HepG2 (cell line): ENCODE measurements around the gene CHST12. TPM values are rescaled to one million over a fixed set of nuclear protein-coding genes. Genes with fewer than 3 reads are reported as not detected.

ENCODE experiments used
- HNRNPUL1 ChIP-seq: fragments of 200-400 bp; formaldehyde crosslinking; IDR thresholded peaks from 2 replicates; pipeline ENCODE4 v1.6.1; 2017; ENCODE audit warnings: low read depth, mild to moderate bottlenecking, low read length, moderate library complexity
- KLF16 ChIP-seq, 2 experiments: sonication (generic) in 1 of 2; formaldehyde crosslinking in 1 of 2; IDR thresholded peaks; 2 replicates each; pipeline versions ENCODE4 v1.6.1 to v1.8.0; 2016 to 2023; ENCODE audit warnings: missing genetic modification reagents in 2 of 2, missing compliant biosample characterization in 1 of 2
- NCOR1 ChIP-seq: fragments of 200-600 bp; sonication (generic); IDR thresholded peaks from 2 replicates; pipeline ENCODE4 v1.7.0; 2017; ENCODE audit warnings: antibody characterized with exemption, low read length, borderline replicate concordance
- PHB2 ChIP-seq: fragments of 450-650 bp; IDR thresholded peaks from 2 replicates; pipeline ENCODE4 v1.6.1; 2018; ENCODE audit not compliant: partially characterized antibody
- ZNF44 ChIP-seq: sonication (generic); formaldehyde crosslinking; IDR thresholded peaks from 2 replicates; pipeline ENCODE4 v1.5.1; 2020; ENCODE audit warnings: mild to moderate bottlenecking, missing genetic modification reagents
- ZNF496 ChIP-seq: sonication (generic); formaldehyde crosslinking; IDR thresholded peaks from 2 replicates; pipeline ENCODE4 v1.8.1; 2023; ENCODE audit warnings: mild to moderate bottlenecking, moderate library complexity, missing genetic modification reagents; ENCODE audit not compliant: insufficient replicate concordance
- ZNF747 ChIP-seq: sonication (generic); formaldehyde crosslinking; IDR thresholded peaks from 2 replicates; pipeline ENCODE4 v1.8.1; 2023; ENCODE audit warnings: missing genetic modification reagents, mild to moderate bottlenecking, borderline replicate concordance
- ZNF770 ChIP-seq: sonication (generic); formaldehyde crosslinking; IDR thresholded peaks from 2 replicates; pipeline ENCODE4 v1.5.0; 2020; ENCODE audit warnings: mild to moderate bottlenecking, missing genetic modification reagents
- polyA plus RNA-seq, 8 experiments: library from polyadenylated mRNA; depleted of rRNA in 3 of 8; stranded (reverse) in 7 of 8; unstranded in 1 of 8; fragments of >200 nt; fragmentation: Illumina TruSeq in 4 of 8; extraction: Trizol in 4 of 8; gene quantifications; 2 replicates each; pipeline versions ENCODE4 v1.2.1 to v1.2.3, GENCODE V29; 2011 to 2016; ENCODE audit warnings: low read depth in 4 of 8, missing spikeins in 1 of 8, mixed read lengths in 1 of 8; ENCODE audit not compliant: insufficient read depth in 1 of 8
- total RNA-seq, 5 experiments: library from RNA; depleted of rRNA; stranded (reverse); fragments of >200 nt; fragmentation: Illumina TruSeq; extraction: Trizol; gene quantifications; 2 replicates each; pipeline ENCODE4 v1.2.3, GENCODE V29; 2016; ENCODE audit warnings: low read depth in 1 of 5

CHST12 gene
- total and polyA plus RNA-seq, 2 of the 13 experiments (the other 11 are each of a cell fraction or from before 2014, with no cell fraction given): 6.4 to 15.8 TPM

- TF ChIP-seq ZNF747: no peak
- TF ChIP-seq NCOR1: no peak
- TF ChIP-seq HNRNPUL1: no peak
- TF ChIP-seq ZNF44 (CRISPR knock-in tag): no peak
- no peak for TF ChIP-seq PHB2
- no peak for TF ChIP-seq ZNF496 (CRISPR knock-in tag)
- no peak for TF ChIP-seq KLF16 (CRISPR knock-in tag; IDR thresholded peaks at IDR 0.05)
- TF ChIP-seq ZNF770 (CRISPR knock-in tag): no peak
Observed at GRCh38 chr7:2493205-2494164, 90.1 kb downstream of the CHST12 start (continued).
